Smooth muscle cell (in vitro differentiated cells): ENCODE data around the gene MBTD1. TPM values are rescaled to one million over a fixed set of nuclear protein-coding genes. Genes with fewer than 3 reads are reported as not detected.

ENCODE experiments used
- DNase-seq: peaks from one replicate; lab custom pipeline; 2025; ENCODE audit not compliant: unreplicated experiment; lab: John Stamatoyannopoulos, UW
- H2AFZ ChIP-seq: fragments of 200-600 bp; sonication (generic); 2 replicates; pipeline ENCODE4 v1.6.0; 2016; ENCODE audit warnings: antibody characterized with exemption, low read depth, mild to moderate bottlenecking
- H3F3A ChIP-seq: fragments of 200-600 bp; sonication (generic); 2 replicates; pipeline ENCODE4 v1.6.0; 2017; ENCODE audit warnings: antibody characterized with exemption, low read depth
- H3K27ac ChIP-seq: fragments of 200-600 bp; sonication (generic); 2 replicates; pipeline ENCODE4 v1.5.1; 2016; ENCODE audit warnings: low read depth, mild to moderate bottlenecking
- H3K27me3 ChIP-seq: fragments of 200-600 bp; sonication (generic); 2 replicates; pipeline ENCODE4 v1.6.1; 2016; ENCODE audit warnings: low read depth, mild to moderate bottlenecking
- H3K36me3 ChIP-seq: fragments of 200-600 bp; sonication (generic); 2 replicates; pipeline ENCODE4 v1.5.1; 2016; ENCODE audit warnings: low read depth
- H3K4me1 ChIP-seq: fragments of 200-600 bp; sonication (generic); 2 replicates; pipeline ENCODE4 v1.5.1; 2016; ENCODE audit warnings: low read depth
- H3K4me2 ChIP-seq: fragments of 200-600 bp; sonication (generic); 2 replicates; pipeline ENCODE4 v1.6.0; 2016; ENCODE audit warnings: mild to moderate bottlenecking
- H3K4me3 ChIP-seq: fragments of 200-600 bp; sonication (generic); 2 replicates; pipeline ENCODE4 v1.5.1; 2016; ENCODE audit warnings: mild to moderate bottlenecking
- H3K79me2 ChIP-seq: fragments of 200-600 bp; sonication (generic); 2 replicates; pipeline ENCODE4 v1.6.0; 2016; ENCODE audit warnings: low read depth, mild to moderate bottlenecking
- H3K9ac ChIP-seq: fragments of 200-600 bp; sonication (generic); 2 replicates; pipeline ENCODE4 v1.6.0; 2016; ENCODE audit warnings: low read depth
- H3K9me3 ChIP-seq: fragments of 200-600 bp; sonication (generic); replicated peaks from 2 replicates; pipeline ENCODE4 v1.5.1; 2016; ENCODE audit warnings: low read depth
- H4K20me1 ChIP-seq: fragments of 200-600 bp; sonication (generic); 2 replicates; pipeline ENCODE4 v1.6.0; 2016; ENCODE audit warnings: low read depth
- WGBS: methylation state at CpG from one replicate; pipeline ENCODE4 v1.1.7; 2016; ENCODE audit warnings: low lambda C conversion rate; 5-methylcytosine and 5-hydroxymethylcytosine counted together
- polyA plus RNA-seq: library from polyadenylated mRNA; unstranded; fragments of >200 nt; fragmentation: Nextera tagmentation; extraction: Ambion mirVana; gene quantifications from 2 replicates; pipeline ENCODE4 v1.2.1, GENCODE V29; 2016
- total RNA-seq: library from RNA; depleted of rRNA; stranded (reverse); fragments of >200 nt; gene quantifications from 2 replicates; pipeline ENCODE4 v1.2.3, GENCODE V29; 2014
- TF ChIP-seq, protein P1 (sequence below): fragments of 200-600 bp; sonication (generic); IDR thresholded peaks from 2 replicates; pipeline ENCODE4 v1.5.1; 2017; ENCODE audit warnings: borderline replicate concordance, mild to moderate bottlenecking, antibody characterized with exemption; ENCODE audit not compliant: insufficient read depth, poor library complexity, severe bottlenecking

MBTD1 gene
- total and polyA plus RNA-seq, 2 experiments from 2014 or later = 1.3 to 11.3 TPM

DNA sequence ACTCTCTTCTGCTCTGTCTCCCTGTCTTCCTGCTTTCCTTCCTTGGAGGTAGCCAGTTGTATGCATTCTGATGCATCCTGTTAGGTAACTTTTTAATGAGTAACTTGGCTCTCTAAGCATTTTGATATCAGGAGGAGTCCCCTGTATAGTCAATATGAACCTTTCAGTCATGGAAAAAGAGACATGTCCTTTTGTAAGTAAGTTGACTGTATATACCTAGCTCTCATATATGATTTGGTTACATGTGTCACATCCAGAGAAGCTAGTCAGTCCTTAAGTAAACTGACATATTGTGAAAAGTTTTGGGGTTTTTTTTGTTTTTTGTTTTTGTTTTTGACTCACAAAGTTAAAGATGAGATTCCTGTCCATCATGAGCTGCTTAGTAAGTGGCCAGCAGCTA, 19.3 kb upstream of the MBTD1 start:
- TF ChIP-seq, protein P1, sequence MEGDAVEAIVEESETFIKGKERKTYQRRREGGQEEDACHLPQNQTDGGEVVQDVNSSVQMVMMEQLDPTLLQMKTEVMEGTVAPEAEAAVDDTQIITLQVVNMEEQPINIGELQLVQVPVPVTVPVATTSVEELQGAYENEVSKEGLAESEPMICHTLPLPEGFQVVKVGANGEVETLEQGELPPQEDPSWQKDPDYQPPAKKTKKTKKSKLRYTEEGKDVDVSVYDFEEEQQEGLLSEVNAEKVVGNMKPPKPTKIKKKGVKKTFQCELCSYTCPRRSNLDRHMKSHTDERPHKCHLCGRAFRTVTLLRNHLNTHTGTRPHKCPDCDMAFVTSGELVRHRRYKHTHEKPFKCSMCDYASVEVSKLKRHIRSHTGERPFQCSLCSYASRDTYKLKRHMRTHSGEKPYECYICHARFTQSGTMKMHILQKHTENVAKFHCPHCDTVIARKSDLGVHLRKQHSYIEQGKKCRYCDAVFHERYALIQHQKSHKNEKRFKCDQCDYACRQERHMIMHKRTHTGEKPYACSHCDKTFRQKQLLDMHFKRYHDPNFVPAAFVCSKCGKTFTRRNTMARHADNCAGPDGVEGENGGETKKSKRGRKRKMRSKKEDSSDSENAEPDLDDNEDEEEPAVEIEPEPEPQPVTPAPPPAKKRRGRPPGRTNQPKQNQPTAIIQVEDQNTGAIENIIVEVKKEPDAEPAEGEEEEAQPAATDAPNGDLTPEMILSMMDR = no peak
- Histone ChIP-seq H3K4me1 (no peaks in the 10 kb centered on the region), H3K79me2 (no peaks in the 10 kb centered on the region), H3K4me2 (no peak overlapping the region), H3K36me3 (peaks cover 21% of the 10 kb centered on the region), H4K20me1 (peaks cover 35% of the 10 kb centered on the region), H3K27ac (no peak overlapping the region), H3K27me3 (no peaks in the 10 kb centered on the region), H3K9me3 (no peaks in the 10 kb centered on the region), H2AFZ (no peak overlapping the region), H3K9ac (no peak overlapping the region), H3F3A (no peaks in the 10 kb centered on the region), H3K4me3 (no peak overlapping the region)
- DNase-seq = no peak

DNA sequence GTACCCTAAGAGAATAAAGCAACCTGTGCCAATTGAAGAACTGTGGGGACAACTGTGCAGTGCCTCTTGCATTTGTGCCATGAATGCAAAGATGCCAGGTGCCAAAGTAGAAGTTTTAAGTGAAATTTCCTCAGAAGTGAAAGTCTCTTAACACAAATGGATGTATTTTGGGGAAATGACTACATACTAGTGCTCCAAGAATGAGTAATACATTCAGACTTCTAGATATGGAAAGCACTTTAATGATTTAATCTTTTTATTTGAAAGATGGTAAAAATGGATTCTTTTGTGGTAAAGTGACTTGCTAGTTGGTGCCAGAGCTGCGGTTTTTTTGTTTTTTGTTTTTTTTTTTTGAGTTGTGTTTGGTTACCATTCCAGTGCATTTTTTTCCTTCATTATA, 15.5 kb upstream of the MBTD1 start:
- Histone ChIP-seq H3K9me3 (no peaks in the 10 kb centered on the region), H3K4me1 (no peaks in the 10 kb centered on the region), H3K4me2 (peak overlapping the region; percentile 61), H3K4me3 (no peak overlapping the region), H3K36me3 (peaks cover 17% of the 10 kb centered on the region), H3F3A (no peaks in the 10 kb centered on the region), H3K9ac (no peak overlapping the region), H3K79me2 (peaks cover 16% of the 10 kb centered on the region), H3K27ac (peak overlapping the region; percentile 35), H4K20me1 (peaks cover 65% of the 10 kb centered on the region), H3K27me3 (no peaks in the 10 kb centered on the region), H2AFZ (no peak overlapping the region)
- WGBS = 40% methylated on average over 1 of the region's 1 CpG
- DNase-seq = no peak
- TF ChIP-seq, protein P1 = no peak

DNA sequence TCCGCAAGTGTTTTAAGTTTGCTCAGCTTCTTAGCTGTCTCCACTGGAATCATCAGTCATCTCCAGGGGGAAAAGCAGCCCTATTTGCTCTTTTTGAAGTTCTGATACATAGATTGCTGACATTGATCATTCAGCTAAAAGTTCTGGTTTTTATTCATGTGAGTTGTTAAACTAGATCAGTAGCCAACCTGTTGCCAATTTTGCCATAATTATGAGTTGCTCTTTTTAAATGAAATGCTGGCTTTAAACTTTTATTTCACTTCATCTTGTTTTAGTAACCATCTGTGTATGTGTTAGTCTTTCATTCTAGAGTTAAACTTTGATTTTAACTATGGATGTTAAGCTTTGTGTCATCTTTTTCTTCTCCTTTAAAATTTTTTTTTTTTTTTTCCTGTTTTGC, 13.0 kb upstream of the MBTD1 start:
- Histone ChIP-seq H3K27ac (no peak overlapping the region), H3K79me2 (peaks cover 22% of the 10 kb centered on the region)

DNA sequence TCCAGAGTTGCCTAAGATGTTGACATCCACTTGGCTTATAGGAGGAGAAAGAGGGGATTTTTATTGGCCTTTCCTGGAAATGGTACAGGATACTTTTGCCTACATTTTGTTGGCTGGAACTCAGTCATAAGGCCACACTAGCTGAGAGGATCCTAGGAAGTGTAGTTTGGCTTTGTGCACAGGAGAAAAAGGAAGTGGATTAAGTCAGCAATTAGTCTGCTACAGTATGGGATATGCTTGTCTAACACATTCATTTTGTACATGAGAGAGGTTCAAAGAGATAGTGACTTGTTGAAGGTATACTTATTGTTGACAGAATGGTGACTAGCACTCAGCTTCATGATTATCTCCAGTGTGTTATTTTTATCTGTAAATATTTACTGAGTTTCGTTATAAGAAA, 10.8 kb upstream of the MBTD1 start:
- Histone ChIP-seq H3K27ac (no peak overlapping the region), H3K4me2 (no peak overlapping the region), H3K27me3 (no peaks in the 10 kb centered on the region), H3K9ac (no peak overlapping the region), H3F3A (no peaks in the 10 kb centered on the region), H3K79me2 (peaks cover 35% of the 10 kb centered on the region), H3K4me3 (no peak overlapping the region), H2AFZ (no peak overlapping the region), H3K4me1 (no peaks in the 10 kb centered on the region), H3K36me3 (peaks cover 17% of the 10 kb centered on the region), H3K9me3 (no peaks in the 10 kb centered on the region), H4K20me1 (peaks cover 83% of the 10 kb centered on the region)
- DNase-seq = no peak
- WGBS = 97% methylated on average over 1 of the region's 1 CpG
- TF ChIP-seq, protein P1 = no peak

More for the DNA sequence above, 13.0 kb upstream of the MBTD1 start:
- H3K9ac ChIP-seq = no peak overlapping the region
- no peaks in the 10 kb centered on the region for H3K9me3 ChIP-seq
- no peak overlapping the region for H2AFZ ChIP-seq
- TF ChIP-seq, protein P1 = no peak
- no peak overlapping the region for H3K4me2 ChIP-seq
- H3K36me3 ChIP-seq = peaks cover 20% of the 10 kb centered on the region
- H3K4me1 ChIP-seq = no peaks in the 10 kb centered on the region
- 89% methylated on average over 1 of the region's 1 CpG for WGBS
- H3K4me3 ChIP-seq = no peak overlapping the region
- DNase-seq = no peak
- H3K27me3 ChIP-seq = no peaks in the 10 kb centered on the region
- peaks cover 87% of the 10 kb centered on the region for H4K20me1 ChIP-seq
- no peaks in the 10 kb centered on the region for H3F3A ChIP-seq
